ENCODE data around the gene RUNX2.

- no peak for TF ChIP-seq POLR2A (IDR thresholded peaks at IDR 0.05)
- no peak for TF ChIP-seq CTCF (IDR thresholded peaks at IDR 0.05)
These were observed 348.2 kb downstream of the RUNX2 start for GRCh38 chr6:45676380-45676779.
